COLO668 (cell line): ENCODE results near the gene PHF5A.
"Not testable (repeated sequence)": the region's sequence is repeated elsewhere in the genome, so short reads cannot be mapped to it uniquely, and the experiment has no call there.

Experiments used
- DNase-seq: peaks from one replicate; lab custom pipeline; 2025; ENCODE audit not compliant: unreplicated experiment; lab: John Stamatoyannopoulos, UW

PHF5A gene

DNA sequence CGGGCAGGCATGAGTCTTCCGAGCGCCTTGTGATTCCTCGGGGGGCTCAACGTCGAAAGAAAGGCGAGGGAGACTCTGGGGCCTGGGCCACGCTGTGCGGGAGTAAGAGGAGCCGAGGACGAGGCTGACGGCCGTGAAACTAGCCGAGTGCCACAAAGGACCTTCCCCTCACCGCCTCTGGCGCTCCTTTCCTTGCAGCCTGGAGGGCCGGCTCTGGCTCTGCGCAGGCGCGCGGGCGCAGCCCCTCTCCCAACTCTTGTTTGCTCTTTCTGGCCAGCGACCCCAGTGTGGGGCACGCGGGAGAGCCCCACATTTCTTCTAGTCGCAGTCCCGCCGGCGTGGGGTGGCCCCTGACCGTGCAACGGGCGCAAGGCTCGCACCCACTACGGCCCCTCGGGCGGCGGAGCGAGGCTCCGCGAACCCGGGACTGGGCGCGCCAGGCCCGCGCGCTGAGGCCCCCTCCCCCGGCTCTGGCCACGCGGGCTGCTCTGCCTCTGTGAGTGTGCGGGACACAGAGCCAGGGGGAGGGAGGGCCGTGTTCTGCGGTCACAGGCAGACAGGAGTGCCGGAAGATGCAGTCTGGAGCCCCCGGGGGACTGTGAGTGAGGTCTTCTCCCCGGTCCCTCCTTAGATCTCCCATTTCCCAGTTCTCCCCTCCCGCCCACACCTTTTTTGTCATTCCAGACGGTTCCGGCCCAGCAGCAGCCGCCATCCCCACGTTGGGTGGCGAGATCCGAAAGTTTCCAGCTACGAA is 20.9 kb downstream of the PHF5A start:
- DNase-seq, result peak; percentile 78

DNA sequence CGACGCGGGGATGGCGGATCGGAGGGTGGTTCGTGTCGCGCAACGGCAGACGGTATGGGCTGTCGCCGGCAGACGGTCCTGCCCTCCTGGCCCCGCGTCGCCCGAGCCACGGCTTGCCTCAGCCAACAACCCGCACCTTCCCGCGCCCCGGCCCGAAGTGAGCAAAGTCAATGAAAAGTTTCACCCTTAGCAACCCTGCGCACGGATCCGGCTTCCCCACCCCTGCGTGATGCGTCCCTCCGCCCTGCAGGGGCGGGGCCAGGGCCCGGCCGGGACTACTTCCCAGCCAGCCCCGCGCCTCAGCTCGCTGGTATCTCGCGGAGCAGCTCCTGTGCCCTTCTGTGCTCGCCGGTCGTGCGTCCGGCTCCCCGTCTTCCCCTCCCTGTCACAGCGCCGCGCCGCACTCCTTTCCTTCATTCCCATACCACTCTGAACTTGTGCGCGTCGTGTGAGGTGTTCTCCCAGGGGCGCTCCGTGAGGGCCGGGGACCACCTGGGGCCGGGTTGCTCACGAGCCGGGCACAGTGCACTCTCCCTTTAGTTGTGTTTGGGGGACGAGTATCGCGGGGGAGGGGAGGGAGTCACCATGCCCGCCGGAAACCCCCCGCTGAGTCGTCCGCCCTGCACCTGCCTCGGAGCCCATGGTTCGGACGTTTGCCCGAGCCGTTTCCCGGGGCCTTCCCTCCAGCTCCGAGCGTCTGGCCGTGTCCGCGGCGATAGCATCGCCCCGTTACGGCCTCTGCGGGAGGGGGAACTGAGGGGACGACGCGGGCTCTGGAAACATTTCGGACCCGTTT is 21.7 kb downstream of the PHF5A start, which contains the start of gene TOB2:
TSS of gene TOB2 (minus strand) at position 163 of the 796 bp plus-strand sequence. CDS start 9,456 bp downstream, outside the sequence.
- DNase-seq, result peak; percentile 96

DNA sequence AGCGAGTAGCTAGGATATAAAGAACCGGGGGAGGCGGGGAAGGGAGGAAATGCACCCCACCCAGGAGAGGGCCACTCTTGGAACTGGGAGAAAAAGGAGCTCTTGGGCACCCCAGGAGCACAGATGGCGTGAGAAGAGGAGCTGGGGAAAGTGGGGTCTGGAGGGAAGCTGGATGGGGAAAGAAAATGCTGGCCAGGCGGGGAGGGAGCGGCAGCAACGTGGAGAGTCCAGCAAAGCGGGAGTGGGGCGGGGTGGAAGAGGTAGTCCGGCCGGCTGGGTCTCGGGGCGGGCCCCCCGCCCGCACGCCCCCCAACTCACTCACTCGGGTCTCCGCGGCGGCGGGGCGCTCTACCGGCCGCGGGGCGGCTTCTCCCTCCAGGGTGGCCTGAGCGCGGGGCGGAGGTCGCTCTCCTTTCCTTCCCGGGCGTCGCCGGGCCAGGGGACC is 22.4 kb downstream of the PHF5A start:
- DNase-seq, result peak; percentile 52

DNA sequence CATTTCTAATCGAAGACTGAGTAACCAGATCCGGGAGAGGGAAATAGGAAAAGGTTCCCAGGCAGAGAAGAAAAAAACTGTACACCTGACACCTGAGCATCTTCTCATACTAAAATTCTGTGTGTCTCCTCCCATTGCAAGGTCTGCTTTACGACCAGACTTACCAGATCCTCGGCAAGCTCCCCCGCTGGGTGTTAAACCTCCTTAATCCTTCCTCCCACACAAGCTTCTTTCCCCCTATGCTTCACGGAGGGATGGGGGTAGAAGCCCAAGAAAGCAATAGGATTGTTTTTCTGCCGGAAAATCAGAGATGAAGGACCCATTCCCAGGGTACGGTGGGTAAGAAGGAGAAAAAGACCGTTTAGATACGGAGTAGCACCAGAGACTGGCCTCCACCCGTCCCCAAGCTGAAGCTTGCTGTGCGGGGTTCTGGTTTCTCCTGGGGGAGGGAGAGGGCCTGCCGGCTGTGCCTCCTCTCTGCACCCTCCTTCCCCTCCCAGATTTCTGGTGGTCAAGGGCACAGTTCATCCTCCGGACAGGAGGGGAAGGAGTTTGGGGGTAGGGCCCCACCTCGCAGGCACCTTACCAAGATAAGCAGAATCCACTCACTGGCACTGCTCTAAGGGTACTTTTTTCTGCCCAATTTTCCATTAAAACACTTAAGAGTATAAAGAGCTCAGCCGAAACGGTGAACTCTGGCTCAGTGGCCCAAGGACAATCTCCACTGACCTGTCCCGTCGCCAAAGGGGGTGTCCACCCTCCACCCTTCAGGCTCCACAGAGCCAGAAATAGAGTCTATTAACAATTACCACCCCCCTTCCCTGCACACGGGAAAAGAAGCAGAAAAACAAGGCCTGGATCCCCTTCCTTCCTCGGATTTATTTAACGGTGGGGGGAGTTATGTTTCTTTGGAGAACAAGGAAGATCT is 23.1 kb downstream of the PHF5A start:
- peak; percentile 27 for DNase-seq

DNA sequence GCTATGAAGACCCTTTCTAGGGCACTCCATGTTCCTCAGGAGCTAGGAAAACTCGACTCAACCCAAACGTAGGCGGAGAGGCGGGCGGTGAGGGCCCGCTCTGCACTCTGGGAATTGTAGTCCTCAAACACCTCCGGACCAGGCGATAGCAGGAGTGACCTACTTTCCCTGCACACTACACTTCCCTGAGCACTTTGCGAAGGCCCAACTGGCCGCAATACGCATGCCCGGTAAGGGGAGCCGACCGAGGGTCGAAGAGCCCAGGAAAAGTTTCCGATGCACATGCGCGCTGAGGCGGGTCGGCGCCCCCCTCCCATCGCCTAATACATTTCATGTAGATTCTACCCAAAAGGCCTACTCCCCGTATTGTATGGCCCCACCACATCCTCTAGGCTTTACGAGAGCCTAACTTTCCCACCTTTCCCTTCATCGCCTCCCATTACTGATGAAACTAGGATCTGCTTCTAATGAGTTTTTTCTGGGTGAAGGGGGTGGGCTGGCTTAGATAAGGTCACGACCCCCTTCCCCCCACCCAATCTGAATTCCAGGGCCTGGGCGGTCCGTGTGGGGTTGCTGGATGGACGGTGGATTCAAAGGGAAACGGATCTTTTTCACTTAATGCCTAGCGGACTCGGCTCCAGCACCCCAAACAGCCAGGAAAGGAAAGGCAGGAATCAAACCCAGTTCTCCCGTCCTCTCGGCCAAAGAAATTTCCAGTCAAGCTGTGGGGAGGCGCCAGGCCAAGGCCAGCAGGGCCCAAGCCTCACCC is 23.9 kb downstream of the PHF5A start:
- DNase-seq, result peak; percentile 92

DNA sequence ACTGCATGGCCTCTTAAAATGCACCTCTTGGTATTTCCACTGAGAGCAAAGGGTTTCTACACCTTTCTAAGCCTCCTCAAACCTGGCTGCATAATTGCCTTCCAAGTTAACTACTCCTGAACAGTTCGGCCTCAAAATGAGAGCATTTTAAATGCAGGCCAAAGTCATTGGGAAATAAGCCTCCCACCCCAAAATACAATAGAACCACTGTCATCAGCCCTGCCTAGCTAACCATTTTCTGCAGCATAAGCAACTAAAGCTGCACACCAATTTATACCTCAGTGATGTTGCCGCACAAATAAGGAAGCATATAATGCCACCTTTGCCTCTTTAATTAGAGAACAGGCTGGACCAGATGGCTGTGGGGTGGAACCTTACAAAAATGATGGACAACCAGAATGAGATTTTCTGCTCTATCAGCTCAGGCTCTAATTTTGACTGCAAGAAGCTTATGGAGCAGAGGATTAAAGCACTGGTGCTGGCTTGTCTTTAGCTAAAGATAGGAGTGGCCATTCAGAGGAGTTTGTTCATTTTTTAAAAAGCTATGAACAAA is 26.2 kb downstream of the PHF5A start:
- no peak for DNase-seq

DNA sequence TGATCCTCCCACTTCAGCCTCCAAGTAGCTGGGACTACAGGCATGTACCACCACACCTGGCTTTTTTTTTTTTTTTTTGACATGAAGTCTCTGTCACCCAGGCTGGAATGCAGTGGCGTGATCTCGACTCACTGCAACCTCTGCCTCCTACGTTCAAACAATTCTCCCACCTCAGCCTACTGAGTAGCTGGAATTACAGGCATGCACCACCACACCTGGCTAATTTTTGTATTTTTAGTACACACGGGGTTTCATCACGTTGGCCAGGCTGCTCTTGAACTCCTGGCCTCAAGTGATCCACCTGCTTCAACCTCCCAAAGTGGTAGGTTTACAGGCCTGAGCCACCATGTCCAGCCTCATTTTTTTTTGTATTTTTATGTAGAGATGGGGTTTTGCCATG is 28.0 kb downstream of the PHF5A start:
- not testable (repeated sequence) for DNase-seq

DNA sequence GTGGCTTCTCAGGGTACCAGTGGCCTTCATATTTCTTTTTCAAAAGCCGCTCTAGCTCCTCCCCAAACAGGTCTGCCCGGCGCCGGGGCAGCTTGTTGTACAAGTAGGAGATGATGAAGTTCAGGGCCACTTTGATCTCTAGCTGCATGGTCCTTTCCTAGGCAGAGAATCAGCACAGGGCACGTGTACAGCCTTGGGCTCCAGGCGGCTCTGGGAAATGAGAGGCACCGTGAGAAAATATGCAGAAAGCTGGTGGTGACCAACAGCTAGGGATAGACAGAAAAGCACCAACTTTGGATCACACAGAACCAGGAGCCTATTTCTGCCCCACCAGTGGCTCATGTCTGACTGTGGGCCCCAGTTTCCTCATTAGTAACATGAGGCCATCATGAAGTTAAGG is 31.3 kb downstream of the PHF5A start:
- DNase-seq, result no peak

DNA sequence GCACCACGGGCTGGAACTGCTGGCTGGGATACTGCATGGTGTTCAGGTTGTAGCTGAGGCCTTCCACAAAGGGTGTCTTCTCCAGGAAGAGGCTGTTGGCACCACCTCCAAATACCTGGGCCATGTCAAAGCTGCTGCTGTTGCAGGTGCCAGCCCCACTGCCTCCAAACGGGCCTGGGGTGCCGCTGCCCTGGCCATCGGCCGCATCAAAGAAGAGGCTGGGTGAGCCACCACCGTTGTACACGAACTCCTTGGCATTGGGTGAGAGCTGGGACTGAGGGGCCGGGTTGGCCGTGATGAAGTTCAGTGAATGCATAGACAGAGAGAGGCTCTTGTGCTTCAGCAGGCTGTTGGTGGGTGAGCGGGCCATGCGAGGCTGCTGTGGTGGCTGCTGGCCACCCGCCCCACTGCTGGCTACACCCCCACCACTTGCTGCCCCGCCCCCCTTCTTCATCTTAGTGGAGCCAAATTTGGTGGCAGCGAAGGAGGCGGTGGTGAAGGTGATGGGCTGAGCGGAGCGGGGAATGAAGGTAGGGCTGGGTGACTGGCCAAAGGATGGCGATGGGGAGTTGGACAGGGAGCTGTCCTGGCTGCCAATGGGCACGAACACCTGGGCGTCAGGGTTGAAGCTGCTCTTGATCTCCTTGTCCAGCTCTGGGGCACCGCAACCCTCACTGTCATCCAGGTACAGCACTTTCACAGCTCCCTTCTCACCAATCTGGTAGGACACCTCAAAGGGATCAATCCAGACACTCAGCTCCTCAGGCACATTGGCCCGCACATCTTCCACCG is 32.0 kb downstream of the PHF5A start:
- no peak for DNase-seq

DNA sequence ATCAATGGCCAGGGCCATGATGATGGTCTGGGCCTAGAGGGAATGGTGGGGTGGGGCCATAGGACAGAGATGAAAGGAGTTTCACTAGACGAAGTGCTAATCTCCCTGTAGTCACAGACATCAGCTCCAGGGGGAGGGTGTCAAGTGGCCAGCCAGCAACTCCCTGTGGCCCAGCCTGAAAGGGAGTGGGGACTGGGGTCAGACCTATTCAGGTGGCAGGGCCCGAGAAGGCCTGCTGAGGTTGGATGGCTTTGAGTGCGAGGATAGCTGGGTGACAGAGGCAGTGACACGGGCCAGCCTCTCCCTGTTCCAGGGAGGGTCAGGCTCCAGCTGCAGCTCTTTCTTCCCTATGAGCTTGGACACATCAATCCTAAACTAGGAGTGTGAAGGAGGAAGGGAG is 32.9 kb downstream of the PHF5A start:
- no peak for DNase-seq

DNA sequence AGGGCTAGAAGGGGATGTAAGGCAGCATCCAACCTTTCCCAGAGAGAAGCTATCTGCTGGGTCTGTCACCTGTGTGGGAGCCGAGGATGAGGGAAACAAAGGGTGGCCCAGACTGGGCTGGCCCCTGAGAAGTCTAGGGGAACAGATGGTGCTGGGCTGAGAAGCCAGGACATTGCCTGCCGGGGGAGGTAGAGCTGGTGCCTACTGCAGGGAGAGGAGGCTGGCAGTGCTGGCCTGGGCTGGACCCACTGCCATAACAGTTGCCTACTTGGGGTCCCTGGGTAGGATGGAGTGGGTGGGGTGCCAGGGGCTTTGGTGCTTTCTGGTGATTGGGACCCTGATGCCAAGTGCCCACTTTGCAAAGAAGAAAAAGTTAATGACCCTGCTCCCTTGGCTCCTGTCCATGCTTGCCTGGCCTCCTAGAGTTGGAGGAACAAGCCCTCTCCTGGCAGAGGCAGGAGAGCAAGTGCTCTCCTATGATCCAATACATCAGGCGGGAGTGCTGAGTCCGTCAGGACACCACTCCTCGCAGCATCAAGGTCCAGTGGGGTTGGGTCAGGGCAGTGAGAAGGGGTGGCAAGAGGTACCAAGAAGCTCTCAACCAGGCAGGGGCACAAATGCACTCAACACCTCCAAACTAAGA is 34.0 kb downstream of the PHF5A start:
- DNase-seq, result not testable (repeated sequence)

DNA sequence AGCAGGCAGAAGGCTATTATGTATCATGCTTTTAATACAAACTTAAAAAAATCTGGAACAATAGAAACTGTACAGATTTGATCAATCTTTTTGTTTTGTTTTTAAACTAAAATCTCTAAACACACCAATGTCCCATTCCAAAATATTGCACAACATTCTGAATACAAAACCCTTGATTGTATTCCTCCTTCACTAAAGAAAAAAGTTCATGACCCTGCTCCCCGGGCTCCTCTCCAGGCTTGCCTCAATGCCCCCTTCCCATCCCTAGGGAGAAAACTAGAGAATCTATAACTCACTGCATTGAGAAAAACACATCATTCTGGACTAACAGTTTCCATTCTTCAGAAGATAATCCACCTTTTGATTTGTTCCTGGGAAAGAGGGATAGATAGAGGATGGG is 35.0 kb downstream of the PHF5A start:
- not testable (repeated sequence) for DNase-seq

DNA sequence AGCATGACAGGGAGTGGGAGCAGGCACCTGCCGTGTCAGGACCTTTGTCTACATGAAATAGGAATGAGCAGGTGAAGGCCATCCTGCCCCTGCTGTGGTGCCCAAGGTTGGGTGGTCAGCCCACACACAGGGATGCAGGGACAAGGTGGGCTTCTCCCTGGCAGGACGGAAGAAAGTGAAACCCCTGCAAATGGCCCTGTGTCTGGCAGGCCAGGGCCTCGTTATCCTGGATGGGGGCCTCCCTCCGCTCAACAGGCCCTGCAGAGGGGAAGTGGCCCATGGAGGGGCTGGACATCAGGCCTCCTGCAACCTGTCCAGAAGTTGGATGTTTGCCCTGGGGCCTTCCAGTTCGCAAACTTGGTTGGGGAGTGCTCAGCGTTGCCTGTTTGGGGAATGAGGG is 36.8 kb downstream of the PHF5A start:
- no peak for DNase-seq

DNA sequence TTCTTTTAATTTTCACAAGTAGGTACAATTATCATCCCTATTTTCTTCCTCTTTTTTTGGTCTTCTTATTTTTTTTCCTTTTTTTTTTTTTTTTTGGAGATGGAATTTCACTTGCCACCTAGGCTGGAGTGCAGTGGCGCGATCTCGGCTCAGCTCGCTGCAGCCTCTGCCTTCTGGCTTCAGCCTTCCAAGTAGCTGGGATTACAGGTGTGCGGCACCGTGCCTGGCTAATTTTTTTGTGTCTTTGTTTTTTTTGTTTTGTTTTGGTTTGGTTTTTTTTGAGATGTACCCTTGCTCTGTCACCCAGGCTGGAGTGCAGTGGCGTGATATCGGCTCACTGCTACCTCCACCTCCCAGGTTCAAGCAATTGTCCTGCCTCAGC is 38.5 kb downstream of the PHF5A start:
- DNase-seq, result no peak

DNA sequence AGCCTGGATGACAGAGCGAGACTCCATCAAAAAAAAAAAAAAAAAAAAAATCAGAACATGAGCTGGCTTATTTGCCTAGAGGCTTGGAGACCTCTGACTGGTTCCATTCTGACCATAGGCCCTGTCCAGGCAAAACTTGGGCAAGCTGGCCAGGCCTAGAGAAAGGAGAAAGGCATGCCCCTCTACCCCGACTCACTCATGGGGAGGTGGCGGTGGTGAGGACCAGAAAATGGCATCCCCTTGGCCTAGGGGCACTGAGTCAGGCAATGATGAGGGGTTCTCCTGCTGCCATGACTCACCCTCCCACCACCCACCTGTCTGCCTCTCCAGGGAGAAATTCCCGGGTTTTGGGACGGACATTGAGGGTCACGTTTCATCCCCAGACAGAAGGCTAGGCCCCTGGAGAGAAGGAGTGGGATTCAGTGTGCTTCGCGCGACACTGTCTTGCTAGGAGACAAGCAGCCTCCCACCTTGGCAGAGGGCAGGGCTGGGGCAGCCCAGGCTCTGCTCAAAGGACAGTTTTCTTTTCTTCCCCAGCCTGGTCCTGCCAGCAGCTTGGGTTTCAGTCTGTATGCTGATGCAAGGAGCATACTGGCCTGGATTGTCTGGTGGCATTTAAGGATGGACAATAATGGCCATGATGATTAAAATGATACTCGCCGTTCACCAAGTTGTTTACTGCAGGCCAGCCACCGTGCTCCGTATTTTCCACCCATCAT is 39.1 kb downstream of the PHF5A start:
- DNase-seq, result no peak

DNA sequence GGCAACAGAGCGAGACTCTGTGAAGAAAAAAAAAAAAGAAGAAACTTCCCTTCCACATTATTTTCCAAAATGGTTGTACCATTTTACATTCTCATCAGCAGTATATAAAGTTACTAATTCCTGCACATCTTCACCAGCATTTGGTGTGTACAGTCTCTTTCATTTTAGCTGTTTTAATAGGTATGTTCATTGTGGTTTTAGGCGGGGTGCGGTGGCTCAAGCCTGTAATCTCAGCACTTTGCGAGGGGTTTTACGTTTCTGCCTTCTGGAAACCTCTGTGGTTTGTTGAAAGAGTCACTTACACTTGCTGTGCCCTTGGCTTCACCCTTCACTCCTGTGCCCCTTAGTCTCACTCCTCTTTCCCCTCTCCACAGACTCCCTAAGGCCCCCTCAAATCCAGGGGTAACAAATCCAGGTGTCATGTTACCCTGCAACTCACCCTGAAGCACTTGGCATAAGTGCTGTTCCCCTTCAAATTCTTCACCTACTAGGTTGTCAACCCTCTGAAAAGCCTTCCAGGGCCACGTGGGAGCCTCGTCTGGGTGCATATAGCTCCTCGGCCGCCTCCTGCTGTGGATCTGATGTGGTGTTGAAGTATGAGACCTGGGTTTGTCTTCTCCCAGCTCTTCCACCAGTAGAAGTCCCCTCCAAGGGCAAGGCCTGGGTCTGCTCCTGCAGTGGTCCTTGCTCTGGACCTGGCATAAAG is 42.7 kb downstream of the PHF5A start:
- no peak for DNase-seq

DNA sequence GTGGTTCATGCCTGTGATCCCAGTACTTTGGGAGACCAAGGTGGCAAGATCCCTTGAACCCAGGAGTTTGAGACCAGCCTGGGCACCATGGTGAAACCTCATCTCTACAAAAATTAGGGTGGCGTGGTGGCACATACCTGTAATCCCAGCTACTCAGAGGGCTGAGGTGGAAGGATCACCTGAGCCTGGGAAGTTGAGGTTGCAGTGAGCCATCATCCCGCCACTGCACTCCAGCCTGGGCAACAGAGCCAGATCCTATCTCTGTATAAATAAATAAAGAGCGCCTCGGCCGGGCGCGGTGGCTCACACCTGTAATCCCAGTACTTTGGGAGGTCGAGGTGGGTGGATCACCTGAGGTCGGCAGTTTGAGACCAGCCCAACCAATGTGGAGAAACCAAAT is 49.8 kb downstream of the PHF5A start:
- DNase-seq, result no peak
